ENCODE results near the gene H19.

The H19 gene

GRCh38 chr11:1978720-1979473, 18.7 kb downstream of the H19 start:
- no peak overlapping the region for H3K4me3 ChIP-seq (ENCODE audit: low read length)
- no peaks in the 10 kb centered on the region for H3K27me3 ChIP-seq (ENCODE audit: control insufficient read depth, insufficient read depth, low read length)
- no peak overlapping the region for H3K27ac ChIP-seq (ENCODE audit: low read depth, low read length)
- no peak overlapping the region for H3K9ac ChIP-seq (ENCODE audit: low read length)
- no peaks in the 10 kb centered on the region for H3K4me1 ChIP-seq (ENCODE audit: control insufficient read depth, insufficient read depth, low read length)
- no peaks in the 10 kb centered on the region for H3K36me3 ChIP-seq (ENCODE audit: control insufficient read depth, insufficient read depth, low read length)

GRCh38 chr11:1975185-1975584, 22.5 kb downstream of the H19 start:
- Histone ChIP-seq H3K27me3 (ENCODE audit: control insufficient read depth, insufficient read depth, low read length) (no peaks in the 10 kb centered on the region), H3K4me1 (ENCODE audit: control insufficient read depth, insufficient read depth, low read length) (no peaks in the 10 kb centered on the region), H3K9ac (ENCODE audit: low read length) (no peak overlapping the region), H3K36me3 (ENCODE audit: control insufficient read depth, insufficient read depth, low read length) (no peaks in the 10 kb centered on the region), H3K27ac (ENCODE audit: low read depth, low read length) (no peak overlapping the region), H3K4me3 (ENCODE audit: low read length) (no peak overlapping the region)

GRCh38 chr11:1970956-1971355, 26.7 kb downstream of the H19 start:
- Histone ChIP-seq H3K4me3 (ENCODE audit: low read length) (no peak overlapping the region), H3K27ac (ENCODE audit: low read depth, low read length) (no peak overlapping the region), H3K4me1 (ENCODE audit: control insufficient read depth, insufficient read depth, low read length) (no peaks in the 10 kb centered on the region), H3K36me3 (ENCODE audit: control insufficient read depth, insufficient read depth, low read length) (no peaks in the 10 kb centered on the region), H3K9ac (ENCODE audit: low read length) (no peak overlapping the region), H3K27me3 (ENCODE audit: control insufficient read depth, insufficient read depth, low read length) (no peaks in the 10 kb centered on the region)

GRCh38 chr11:1969776-1970175, 27.9 kb downstream of the H19 start:
- no peaks in the 10 kb centered on the region for H3K4me1 ChIP-seq (ENCODE audit: control insufficient read depth, insufficient read depth, low read length)
- H3K27me3 ChIP-seq (ENCODE audit: control insufficient read depth, insufficient read depth, low read length) = no peaks in the 10 kb centered on the region
- no peaks in the 10 kb centered on the region for H3K36me3 ChIP-seq (ENCODE audit: control insufficient read depth, insufficient read depth, low read length)
- no peak overlapping the region for H3K9ac ChIP-seq (ENCODE audit: low read length)
- no peak overlapping the region for H3K27ac ChIP-seq (ENCODE audit: low read depth, low read length)
- no peak overlapping the region for H3K4me3 ChIP-seq (ENCODE audit: low read length)

GRCh38 chr11:1969035-1969434, 28.6 kb downstream of the H19 start:
- Histone ChIP-seq H3K4me1 (ENCODE audit: control insufficient read depth, insufficient read depth, low read length) (no peaks in the 10 kb centered on the region), H3K4me3 (ENCODE audit: low read length) (no peak overlapping the region), H3K9ac (ENCODE audit: low read length) (no peak overlapping the region), H3K27me3 (ENCODE audit: control insufficient read depth, insufficient read depth, low read length) (no peaks in the 10 kb centered on the region), H3K36me3 (ENCODE audit: control insufficient read depth, insufficient read depth, low read length) (no peaks in the 10 kb centered on the region), H3K27ac (ENCODE audit: low read depth, low read length) (no peak overlapping the region)

GRCh38 chr11:1968454-1969002, 29.1 kb downstream of the H19 start:
- Histone ChIP-seq H3K9ac (ENCODE audit: low read length) (no peak overlapping the region), H3K27ac (ENCODE audit: low read depth, low read length) (no peak overlapping the region), H3K4me3 (ENCODE audit: low read length) (no peak overlapping the region), H3K36me3 (ENCODE audit: control insufficient read depth, insufficient read depth, low read length) (no peaks in the 10 kb centered on the region), H3K4me1 (ENCODE audit: control insufficient read depth, insufficient read depth, low read length) (no peaks in the 10 kb centered on the region), H3K27me3 (ENCODE audit: control insufficient read depth, insufficient read depth, low read length) (no peaks in the 10 kb centered on the region)

GRCh38 chr11:1967641-1968225, 29.9 kb downstream of the H19 start:
- H3K4me3 ChIP-seq (ENCODE audit: low read length) = no peak overlapping the region
- no peak overlapping the region for H3K27ac ChIP-seq (ENCODE audit: low read depth, low read length)
- no peaks in the 10 kb centered on the region for H3K4me1 ChIP-seq (ENCODE audit: control insufficient read depth, insufficient read depth, low read length)
- H3K9ac ChIP-seq (ENCODE audit: low read length) = no peak overlapping the region
- no peaks in the 10 kb centered on the region for H3K27me3 ChIP-seq (ENCODE audit: control insufficient read depth, insufficient read depth, low read length)
- H3K36me3 ChIP-seq (ENCODE audit: control insufficient read depth, insufficient read depth, low read length) = no peaks in the 10 kb centered on the region

GRCh38 chr11:1966531-1966930, 31.1 kb downstream of the H19 start:
- no peak overlapping the region for H3K9ac ChIP-seq (ENCODE audit: low read length)

GRCh38 chr11:1964955-1965354, 32.7 kb downstream of the H19 start:
- H3K4me3 ChIP-seq (ENCODE audit: low read length) = no peak overlapping the region
- H3K9ac ChIP-seq (ENCODE audit: low read length) = no peak overlapping the region
- H3K27ac ChIP-seq (ENCODE audit: low read depth, low read length) = no peak overlapping the region
- no peaks in the 10 kb centered on the region for H3K27me3 ChIP-seq (ENCODE audit: control insufficient read depth, insufficient read depth, low read length)
- no peaks in the 10 kb centered on the region for H3K4me1 ChIP-seq (ENCODE audit: control insufficient read depth, insufficient read depth, low read length)
- H3K36me3 ChIP-seq (ENCODE audit: control insufficient read depth, insufficient read depth, low read length) = no peaks in the 10 kb centered on the region

More at GRCh38 chr11:1966531-1966930, 31.1 kb downstream of the H19 start:
- Histone ChIP-seq H3K36me3 (ENCODE audit: control insufficient read depth, insufficient read depth, low read length) (no peaks in the 10 kb centered on the region), H3K27ac (ENCODE audit: low read depth, low read length) (no peak overlapping the region), H3K4me3 (ENCODE audit: low read length) (no peak overlapping the region), H3K4me1 (ENCODE audit: control insufficient read depth, insufficient read depth, low read length) (no peaks in the 10 kb centered on the region), H3K27me3 (ENCODE audit: control insufficient read depth, insufficient read depth, low read length) (no peaks in the 10 kb centered on the region)

- Histone ChIP-seq H3K27me3 (ENCODE audit: control insufficient read depth, insufficient read depth, low read length) (no peaks in the 10 kb centered on the region), H3K4me3 (ENCODE audit: low read length) (no peak overlapping the region), H3K36me3 (ENCODE audit: control insufficient read depth, insufficient read depth, low read length) (no peaks in the 10 kb centered on the region), H3K27ac (ENCODE audit: low read depth, low read length) (no peak overlapping the region), H3K9ac (ENCODE audit: low read length) (no peak overlapping the region), H3K4me1 (ENCODE audit: control insufficient read depth, insufficient read depth, low read length) (no peaks in the 10 kb centered on the region)
These were observed 33.3 kb downstream of the H19 start for GRCh38 chr11:1964348-1964747.

- no peaks in the 10 kb centered on the region for H3K36me3 ChIP-seq (ENCODE audit: control insufficient read depth, insufficient read depth, low read length)
These were observed 33.8 kb downstream of the H19 start for GRCh38 chr11:1963864-1964263.

GRCh38 chr11:1959786-1960185, 37.9 kb downstream of the H19 start:
- Histone ChIP-seq H3K27me3 (ENCODE audit: control insufficient read depth, insufficient read depth, low read length) (no peaks in the 10 kb centered on the region), H3K4me3 (ENCODE audit: low read length) (no peak overlapping the region)

More at GRCh38 chr11:1963864-1964263, 33.8 kb downstream of the H19 start:
- H3K27me3 ChIP-seq (ENCODE audit: control insufficient read depth, insufficient read depth, low read length) = no peaks in the 10 kb centered on the region
- no peaks in the 10 kb centered on the region for H3K4me1 ChIP-seq (ENCODE audit: control insufficient read depth, insufficient read depth, low read length)
- H3K27ac ChIP-seq (ENCODE audit: low read depth, low read length) = no peak overlapping the region
- H3K4me3 ChIP-seq (ENCODE audit: low read length) = no peak overlapping the region
- no peak overlapping the region for H3K9ac ChIP-seq (ENCODE audit: low read length)

GRCh38 chr11:1958367-1958766, 39.3 kb downstream of the H19 start:
- no peaks in the 10 kb centered on the region for H3K27me3 ChIP-seq (ENCODE audit: control insufficient read depth, insufficient read depth, low read length)
- no peaks in the 10 kb centered on the region for H3K36me3 ChIP-seq (ENCODE audit: control insufficient read depth, insufficient read depth, low read length)
- no peak overlapping the region for H3K9ac ChIP-seq (ENCODE audit: low read length)
- no peaks in the 10 kb centered on the region for H3K4me1 ChIP-seq (ENCODE audit: control insufficient read depth, insufficient read depth, low read length)
- no peak overlapping the region for H3K27ac ChIP-seq (ENCODE audit: low read depth, low read length)
- H3K4me3 ChIP-seq (ENCODE audit: low read length) = no peak overlapping the region

More at GRCh38 chr11:1959786-1960185, 37.9 kb downstream of the H19 start:
- H3K9ac ChIP-seq (ENCODE audit: low read length) = no peak overlapping the region
- H3K4me1 ChIP-seq (ENCODE audit: control insufficient read depth, insufficient read depth, low read length) = no peaks in the 10 kb centered on the region
- no peak overlapping the region for H3K27ac ChIP-seq (ENCODE audit: low read depth, low read length)
- no peaks in the 10 kb centered on the region for H3K36me3 ChIP-seq (ENCODE audit: control insufficient read depth, insufficient read depth, low read length)
